HG03064 (cell line): Measurements from ENCODE around the gene MANF.
"Not testable (repeated sequence)": the region's sequence is repeated elsewhere in the genome, so short reads cannot be mapped to it uniquely, and the experiment has no call there.

Experiments used
- ATAC-seq: cut with Tn5 transposase; IDR thresholded peaks from one replicate; pipeline ENCODE4 v1.9.1; 2021; ENCODE audit warnings: low read depth; ENCODE audit not compliant: unreplicated experiment

The MANF gene

GRCh38 chr3:51371943-51372557 is 13.0 kb upstream of the MANF start:
- ATAC-seq: no peak

GRCh38 chr3:51373658-51374421 is 11.3 kb upstream of the MANF start:
- ATAC-seq: no peak

GRCh38 chr3:51374456-51374855 is 10.6 kb upstream of the MANF start:
- ATAC-seq: no peak

DNA sequence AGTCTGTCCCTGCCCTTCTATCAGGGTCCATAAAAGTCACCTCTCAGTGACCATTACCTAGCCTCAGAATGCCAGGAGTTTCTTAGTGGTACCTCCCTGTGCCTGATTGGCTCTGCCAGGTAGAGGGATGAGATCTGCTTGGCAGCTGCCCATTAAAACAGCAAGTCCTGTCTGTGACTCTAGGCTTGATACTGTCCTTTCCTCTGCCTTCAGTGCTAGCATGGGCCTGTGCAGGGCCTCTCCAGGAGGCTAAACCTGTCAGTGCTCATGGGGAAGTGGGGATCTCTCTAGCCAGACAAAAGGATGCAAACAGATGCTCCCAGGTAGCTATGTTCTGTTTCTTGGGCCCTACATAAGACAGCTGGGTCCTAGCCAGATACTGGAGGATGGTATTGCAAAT is 10.0 kb upstream of the MANF start:
- no peak for ATAC-seq

GRCh38 chr3:51375571-51375970 is 9.5 kb upstream of the MANF start:
- ATAC-seq: no peak

- ATAC-seq: no peak
Observed at GRCh38 chr3:51378065-51378464, 7.0 kb upstream of the MANF start.

- no peak for ATAC-seq
Observed at GRCh38 chr3:51378726-51379125, 6.4 kb upstream of the MANF start.

- ATAC-seq: no peak
Observed at GRCh38 chr3:51379301-51379700, 5.8 kb upstream of the MANF start.

GRCh38 chr3:51379746-51380455 is 5.2 kb upstream of the MANF start:
- ATAC-seq: no peak

GRCh38 chr3:51380601-51381332 is 4.3 kb upstream of the MANF start:
- ATAC-seq: no peak

GRCh38 chr3:51381333-51381705 is 3.8 kb upstream of the MANF start:
- no peak for ATAC-seq

DNA sequence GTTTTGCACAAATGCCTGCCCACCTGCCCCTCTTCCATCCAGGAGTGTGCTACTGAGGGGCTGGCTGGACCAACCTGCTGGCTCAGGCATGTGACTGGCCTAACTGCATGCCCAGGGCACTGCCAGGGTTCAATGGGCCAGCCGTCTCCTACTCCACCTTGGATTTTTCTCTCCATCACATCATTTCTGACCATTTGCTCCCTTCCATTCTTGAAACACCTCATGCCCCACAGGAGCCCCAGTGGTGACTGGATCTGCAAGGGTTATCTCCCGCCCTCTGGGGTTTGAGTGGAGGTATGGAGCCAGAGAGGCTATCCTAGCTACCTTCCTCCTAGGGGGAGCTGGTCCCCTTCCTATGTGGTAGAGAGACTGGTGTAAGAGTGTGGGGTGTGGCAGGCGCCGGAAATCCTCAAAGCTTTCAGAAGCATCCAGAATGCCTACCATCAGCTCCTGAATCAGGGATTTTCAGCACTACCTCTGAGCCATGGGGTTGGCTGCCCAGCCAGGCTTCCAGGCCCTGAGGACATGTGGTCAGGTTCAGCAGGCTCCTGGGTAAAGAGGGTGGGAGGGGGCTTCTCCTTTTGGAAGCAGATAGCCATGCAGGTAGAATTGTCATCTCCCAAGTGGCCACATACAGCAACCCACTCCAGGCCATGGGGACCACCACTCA is 2.9 kb upstream of the MANF start:
- no peak for ATAC-seq

- ATAC-seq: no peak
Observed at GRCh38 chr3:51382947-51383578, 2.0 kb upstream of the MANF start.

GRCh38 chr3:51384055-51384725 is 901 bp upstream of the MANF start:
- peak; percentile 20 for ATAC-seq

DNA sequence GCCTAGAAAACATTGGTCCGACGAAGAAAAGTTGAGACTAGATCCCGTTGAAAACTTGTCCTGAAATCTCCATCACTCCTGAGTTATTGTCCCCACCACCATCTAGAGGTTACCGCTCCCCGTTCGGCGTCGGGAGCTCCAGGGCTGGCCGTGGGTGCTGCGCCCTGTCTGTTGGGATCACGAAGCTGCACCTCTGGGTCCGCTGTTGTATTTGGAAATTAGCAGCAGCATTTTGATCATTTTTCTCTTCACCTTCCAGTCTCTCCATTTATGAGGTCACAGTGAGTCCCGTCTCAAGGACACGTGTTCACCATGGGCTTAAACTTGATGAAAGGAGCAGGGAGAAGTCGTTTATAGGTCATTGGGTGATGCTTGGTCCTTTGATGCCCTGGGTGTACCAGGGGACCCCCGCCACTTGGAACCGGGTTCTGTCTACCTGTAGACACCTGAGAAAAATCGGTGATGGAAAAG is 565 bp downstream of the MANF start:
- no peak for ATAC-seq

DNA sequence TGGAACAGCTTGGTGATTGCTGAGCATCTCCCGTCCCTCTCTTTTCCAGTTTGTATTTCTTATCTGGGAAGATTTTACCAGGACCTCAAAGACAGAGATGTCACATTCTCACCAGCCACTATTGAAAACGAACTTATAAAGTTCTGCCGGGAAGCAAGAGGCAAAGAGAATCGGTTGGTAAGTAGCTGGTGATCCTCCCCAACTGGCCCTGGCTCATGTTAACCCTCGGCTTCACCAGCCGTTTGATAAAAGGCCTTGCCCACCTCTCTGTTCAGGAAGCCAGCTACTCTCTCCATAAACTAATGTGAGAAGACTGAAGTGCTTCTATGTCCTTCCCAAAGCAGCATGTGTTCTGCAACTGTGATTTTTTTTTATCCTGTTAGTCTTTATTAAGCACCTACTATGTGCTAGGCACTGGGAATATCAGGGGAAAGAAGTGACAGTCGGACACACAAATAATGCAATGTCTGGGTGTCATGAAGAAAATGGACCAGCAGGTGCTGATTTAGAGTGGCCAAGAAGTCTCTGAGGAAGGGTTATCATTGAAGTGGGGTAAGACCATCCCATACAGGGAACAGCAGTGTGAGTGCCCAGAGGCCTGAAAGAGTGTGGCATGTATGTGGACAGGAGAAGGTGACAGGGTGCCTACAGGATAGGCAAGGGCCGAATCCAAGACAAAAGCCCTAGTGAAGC is 1.2 kb downstream of the MANF start:
- no peak for ATAC-seq

DNA sequence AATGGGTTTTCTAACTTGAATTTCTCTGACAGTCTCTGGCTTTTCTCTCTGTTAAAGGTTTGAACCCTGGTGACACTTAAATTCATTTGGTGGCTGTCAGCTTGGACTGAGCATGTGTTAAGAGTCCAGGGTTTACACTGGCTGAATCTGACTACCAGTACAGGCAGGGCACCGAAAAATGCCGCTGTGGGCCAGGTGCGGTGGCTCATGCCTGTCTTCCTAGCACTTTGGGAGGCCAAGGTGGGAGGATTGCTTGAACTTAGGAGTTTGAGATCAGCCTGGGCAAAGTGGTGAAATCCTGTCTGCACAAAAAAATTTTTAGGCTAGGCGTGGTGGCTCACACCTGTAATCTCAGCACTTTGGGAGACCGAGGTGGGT is 1.8 kb downstream of the MANF start:
- ATAC-seq: no peak

DNA sequence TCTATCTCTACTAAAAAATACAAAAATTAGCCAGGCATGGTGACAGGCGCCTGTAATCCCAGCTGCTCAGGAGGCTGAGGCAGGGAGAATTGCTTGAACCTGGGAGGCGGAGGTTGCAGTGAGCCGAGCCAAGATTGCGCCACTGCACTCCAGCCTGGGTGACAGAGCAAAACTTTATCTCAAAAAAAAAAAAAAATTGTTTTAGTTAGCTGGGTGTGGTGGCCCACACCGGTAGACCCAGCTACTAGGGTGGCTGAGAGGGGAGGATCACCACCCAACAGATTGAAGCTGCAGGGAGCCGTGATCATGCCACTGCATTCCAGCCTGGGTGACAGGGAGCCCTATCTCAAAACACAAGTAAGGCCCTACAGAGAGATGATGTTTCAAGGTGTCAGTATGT is 2.2 kb downstream of the MANF start:
- ATAC-seq: not testable (repeated sequence)
